IPS-20b (cell line): ENCODE measurements around the gene OST4.
A peak's percentile ranks its signal among the peaks of the same experiment; 100 is the strongest.

ENCODE experiments used
- H3K27ac ChIP-seq: one replicate; pipeline ENCODE4 v1.5.1; 2013; ENCODE audit warnings: low read length
- H3K27me3 ChIP-seq: 2 replicates; pipeline ENCODE4 v1.6.1; 2013; ENCODE audit warnings: mild to moderate bottlenecking, low read length, inconsistent platforms; ENCODE audit not compliant: insufficient read depth
- H3K36me3 ChIP-seq: 2 replicates; pipeline ENCODE4 v1.6.1; 2013; ENCODE audit warnings: low read depth, mild to moderate bottlenecking, inconsistent platforms, low read length, moderate library complexity; ENCODE audit not compliant: insufficient read depth
- H3K4me1 ChIP-seq: 2 replicates; pipeline ENCODE4 v1.6.1; 2013; ENCODE audit warnings: mild to moderate bottlenecking, control low read depth, inconsistent platforms, low read length, moderate library complexity; ENCODE audit not compliant: insufficient read depth
- H3K4me3 ChIP-seq: 2 replicates; pipeline ENCODE4 v1.5.1; 2013; ENCODE audit warnings: mild to moderate bottlenecking, low read length, inconsistent platforms
- H3K9ac ChIP-seq: 2 replicates; pipeline ENCODE4 v1.6.1; 2013; ENCODE audit warnings: low read depth, mild to moderate bottlenecking, inconsistent platforms, low read length, moderate library complexity
- H3K9me3 ChIP-seq: 2 replicates; pipeline ENCODE4 v1.6.1; 2013; ENCODE audit warnings: mild to moderate bottlenecking, low read depth, low read length, inconsistent platforms; ENCODE audit not compliant: insufficient read depth

OST4 gene

GRCh38 chr2:27041752-27042151 lies 29.7 kb downstream of the OST4 start:
- H3K27me3 ChIP-seq: no peaks in the 10 kb centered on the region
- no peaks in the 10 kb centered on the region for H3K9me3 ChIP-seq
- no peak overlapping the region for H3K9ac ChIP-seq
- H3K4me3 ChIP-seq: no peak overlapping the region
- H3K36me3 ChIP-seq: peaks cover 66% of the 10 kb centered on the region
- H3K27ac ChIP-seq: no peak overlapping the region
- no peaks in the 10 kb centered on the region for H3K4me1 ChIP-seq

DNA sequence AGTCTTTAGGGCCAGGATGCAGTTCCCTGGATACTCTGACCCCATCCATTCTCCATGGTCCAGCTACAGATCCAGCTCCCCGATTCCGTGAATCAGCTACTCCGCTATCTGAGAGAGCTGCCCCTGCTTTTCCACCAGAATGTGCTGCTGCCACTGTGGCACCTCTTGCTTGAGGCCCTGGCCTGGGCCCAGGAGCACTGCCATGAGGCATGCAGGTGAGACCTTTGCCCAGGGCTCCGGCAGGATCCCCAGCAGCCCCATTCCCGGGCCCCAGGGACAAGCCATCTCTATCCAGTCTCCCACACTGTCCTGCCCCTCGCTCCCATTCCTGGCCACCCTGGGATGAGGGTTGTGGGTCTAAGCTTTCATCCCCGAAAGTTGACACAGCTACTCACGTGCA lies 31.2 kb downstream of the OST4 start:
- no peak overlapping the region for H3K27ac ChIP-seq
- H3K4me1 ChIP-seq: no peaks in the 10 kb centered on the region
- H3K9ac ChIP-seq: no peak overlapping the region
- H3K27me3 ChIP-seq: no peaks in the 10 kb centered on the region
- H3K9me3 ChIP-seq: no peaks in the 10 kb centered on the region
- peaks cover 80% of the 10 kb centered on the region for H3K36me3 ChIP-seq
- no peak overlapping the region for H3K4me3 ChIP-seq

GRCh38 chr2:27039871-27040270 lies 31.6 kb downstream of the OST4 start:
- Histone ChIP-seq H3K4me3 (no peak overlapping the region), H3K27me3 (no peaks in the 10 kb centered on the region), H3K9ac (no peak overlapping the region), H3K4me1 (no peaks in the 10 kb centered on the region), H3K27ac (no peak overlapping the region), H3K9me3 (no peaks in the 10 kb centered on the region), H3K36me3 (peaks cover 85% of the 10 kb centered on the region)

GRCh38 chr2:27039426-27039825 lies 32.0 kb downstream of the OST4 start:
- no peak overlapping the region for H3K9ac ChIP-seq
- no peak overlapping the region for H3K27ac ChIP-seq
- H3K27me3 ChIP-seq: no peaks in the 10 kb centered on the region
- H3K4me3 ChIP-seq: no peak overlapping the region
- peaks cover 86% of the 10 kb centered on the region for H3K36me3 ChIP-seq
- no peaks in the 10 kb centered on the region for H3K9me3 ChIP-seq
- H3K4me1 ChIP-seq: no peaks in the 10 kb centered on the region

- Histone ChIP-seq H3K27me3 (no peaks in the 10 kb centered on the region), H3K4me1 (no peaks in the 10 kb centered on the region), H3K36me3 (peaks cover 86% of the 10 kb centered on the region), H3K9ac (no peak overlapping the region), H3K27ac (no peak overlapping the region), H3K4me3 (no peak overlapping the region), H3K9me3 (no peaks in the 10 kb centered on the region)
Observed at GRCh38 chr2:27038631-27039339, 32.7 kb downstream of the OST4 start.

GRCh38 chr2:27038012-27038411 lies 33.4 kb downstream of the OST4 start:
- Histone ChIP-seq H3K4me1 (no peaks in the 10 kb centered on the region; the same call in 1 of the 2 replicates), H3K27ac (no peak overlapping the region), H3K9ac (no peak overlapping the region), H3K4me3 (no peak overlapping the region), H3K9me3 (no peaks in the 10 kb centered on the region), H3K27me3 (no peaks in the 10 kb centered on the region), H3K36me3 (peaks cover 83% of the 10 kb centered on the region)

- Histone ChIP-seq H3K9ac (peak overlapping the region; percentile 77), H3K9me3 (no peaks in the 10 kb centered on the region), H3K27me3 (no peaks in the 10 kb centered on the region), H3K4me3 (peak overlapping the region; percentile 80), H3K27ac (no peak overlapping the region), H3K4me1 (no peaks in the 10 kb centered on the region; the same call in 1 of the 2 replicates), H3K36me3 (peaks cover 36% of the 10 kb centered on the region)
Observed at GRCh38 chr2:27033253-27033852, 38.1 kb downstream of the OST4 start.

DNA sequence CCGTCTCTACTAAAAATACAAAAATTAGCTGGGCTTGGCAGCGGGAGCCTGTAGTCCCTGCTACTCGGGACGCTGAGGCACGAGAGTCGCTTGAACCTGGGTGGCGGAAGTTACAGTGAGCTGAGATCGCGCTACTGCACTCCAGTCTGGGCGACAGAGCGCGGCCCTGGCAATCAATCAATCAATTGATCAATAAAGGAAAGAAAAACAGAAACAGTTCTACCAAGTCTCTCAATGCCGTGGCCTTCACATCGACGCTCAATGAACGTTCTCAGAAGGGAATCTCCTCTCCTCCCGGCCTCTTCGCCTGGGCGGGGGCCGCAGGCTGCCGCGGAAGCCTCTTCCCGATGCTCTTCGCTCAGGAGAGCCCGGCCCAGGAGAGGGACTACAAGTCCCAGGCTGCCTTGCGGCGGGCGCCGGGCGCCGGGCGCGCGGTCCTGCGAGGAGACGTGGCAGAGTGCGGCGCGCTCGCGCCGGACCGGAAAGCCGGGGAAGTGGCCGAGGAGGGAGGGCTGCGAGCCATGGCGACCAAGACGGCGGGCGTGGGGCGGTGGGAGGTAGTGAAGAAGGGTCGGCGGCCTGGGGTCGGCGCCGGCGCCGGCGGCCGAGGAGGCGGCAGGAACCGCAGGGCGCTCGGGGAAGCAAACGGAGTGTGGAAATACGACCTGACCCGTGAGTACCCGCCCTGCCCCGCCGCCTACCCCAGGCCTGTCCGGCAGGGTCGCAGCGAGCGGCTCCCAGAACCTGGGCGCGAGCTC lies 38.8 kb downstream of the OST4 start, which contains the start of gene TMEM214:
TMEM214 (plus strand) TSS at position 471 of the 758 bp plus-strand sequence; CDS start at position 522, 51 bp downstream.
- Histone ChIP-seq H3K4me1 (no peaks in the 10 kb centered on the region; the same call in 1 of the 2 replicates), H3K9me3 (no peaks in the 10 kb centered on the region), H3K4me3 (peak within 1 kb of the TSS; percentile 80), H3K27ac (no peak within 1 kb of the TSS), H3K27me3 (no peaks in the 10 kb centered on the region), H3K36me3 (peaks cover 30% of the 10 kb centered on the region), H3K9ac (peak within 1 kb of the TSS; percentile 77)

- Histone ChIP-seq H3K27ac (no peak overlapping the region), H3K27me3 (no peaks in the 10 kb centered on the region), H3K4me3 (no peak overlapping the region), H3K9me3 (no peaks in the 10 kb centered on the region), H3K4me1 (no peaks in the 10 kb centered on the region; the same call in 1 of the 2 replicates), H3K9ac (no peak overlapping the region), H3K36me3 (no peaks in the 10 kb centered on the region)
Observed at GRCh38 chr2:27029051-27029450, 42.4 kb downstream of the OST4 start.

GRCh38 chr2:27027211-27027651 lies 44.2 kb downstream of the OST4 start:
- Histone ChIP-seq H3K9me3 (no peaks in the 10 kb centered on the region), H3K9ac (no peak overlapping the region), H3K36me3 (no peaks in the 10 kb centered on the region), H3K27ac (no peak overlapping the region), H3K27me3 (no peaks in the 10 kb centered on the region), H3K4me1 (no peaks in the 10 kb centered on the region; the same call in 1 of the 2 replicates), H3K4me3 (no peak overlapping the region)

GRCh38 chr2:27025861-27026851 lies 45.3 kb downstream of the OST4 start:
- Histone ChIP-seq H3K27ac (no peak overlapping the region), H3K27me3 (no peaks in the 10 kb centered on the region), H3K9ac (no peak overlapping the region), H3K4me3 (no peak overlapping the region), H3K36me3 (no peaks in the 10 kb centered on the region), H3K9me3 (no peaks in the 10 kb centered on the region), H3K4me1 (no peaks in the 10 kb centered on the region; the same call in 1 of the 2 replicates)
